ENCODE data around the gene ZBTB16.

Gene ZBTB16

DNA sequence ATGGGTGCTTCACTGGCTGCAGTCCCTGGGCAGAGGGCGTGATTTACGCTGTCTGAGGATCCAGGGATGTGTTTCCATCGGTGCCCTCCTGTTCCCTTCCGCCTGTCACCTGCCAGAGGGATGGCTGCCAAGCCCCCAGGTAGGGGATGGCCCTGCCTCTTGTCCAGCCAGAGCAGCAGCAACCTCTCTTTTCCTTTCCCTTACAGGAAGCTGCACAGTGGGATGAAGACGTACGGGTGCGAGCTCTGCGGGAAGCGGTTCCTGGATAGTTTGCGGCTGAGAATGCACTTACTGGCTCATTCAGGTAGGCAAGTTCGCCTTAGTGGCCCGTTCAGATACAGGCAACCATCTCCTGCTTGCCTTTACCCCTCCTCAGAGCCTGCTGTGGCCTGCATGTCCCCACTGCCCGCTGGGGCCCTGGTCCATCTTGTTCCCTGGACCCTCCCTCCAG, 96.6 kb downstream of the ZBTB16 start:
- DNase-seq, result no peak

DNA sequence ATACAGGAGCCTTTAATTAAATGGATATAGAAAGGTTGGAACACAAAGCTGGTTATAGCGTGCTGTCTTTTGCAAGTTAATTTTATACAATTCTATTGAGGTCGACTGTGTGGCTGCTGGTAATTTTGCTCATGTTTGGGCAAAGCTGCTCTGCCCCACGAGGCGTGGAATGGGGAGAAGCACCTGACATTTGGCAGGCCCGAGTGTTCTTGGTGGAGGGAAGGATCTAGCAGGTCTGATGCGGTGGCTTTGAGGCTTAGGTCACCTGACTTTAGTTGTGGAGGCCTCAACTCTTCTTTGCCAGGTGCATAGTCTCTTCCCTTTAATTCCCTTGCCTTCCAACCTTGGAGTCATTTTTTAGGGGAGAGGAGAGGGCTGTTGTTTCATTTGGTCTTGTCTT, 97.3 kb downstream of the ZBTB16 start:
- DNase-seq, result no peak

GRCh38 chr11:114157476-114158050, 98.1 kb downstream of the ZBTB16 start:
- no peak for DNase-seq

GRCh38 chr11:114158421-114158820, 98.9 kb downstream of the ZBTB16 start:
- DNase-seq, result no peak

GRCh38 chr11:114158886-114159285, 99.4 kb downstream of the ZBTB16 start:
- DNase-seq, result no peak

- DNase-seq, result no peak
These were observed 99.8 kb downstream of the ZBTB16 start for GRCh38 chr11:114159320-114159719.

GRCh38 chr11:114159802-114160632, 100.5 kb downstream of the ZBTB16 start:
- DNase-seq, result peak; percentile 96 to 97

- no peak for DNase-seq
These were observed 101.4 kb downstream of the ZBTB16 start for GRCh38 chr11:114160894-114161293.

GRCh38 chr11:114161486-114162250, 102.2 kb downstream of the ZBTB16 start:
- DNase-seq, result no peak

DNA sequence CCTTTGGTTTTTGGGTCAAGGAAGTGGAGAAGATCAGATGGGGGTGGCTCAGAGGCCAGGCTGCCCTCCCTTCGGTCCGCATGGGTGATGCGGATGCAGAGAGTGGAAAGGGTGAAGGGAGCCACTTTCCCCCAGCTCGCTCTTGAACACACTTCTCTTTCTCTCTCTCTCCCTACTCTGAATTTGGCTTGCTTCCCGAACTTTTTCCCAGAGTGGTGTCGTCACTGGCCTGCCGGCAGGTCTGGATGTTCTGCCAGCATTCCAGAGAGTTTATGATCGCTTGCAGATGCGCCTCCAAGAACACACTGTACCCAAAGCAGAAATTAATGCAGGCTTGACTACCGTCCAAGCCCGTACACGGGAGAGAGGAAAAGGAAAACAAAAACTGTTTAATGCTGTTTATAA, 103.2 kb downstream of the ZBTB16 start:
- DNase-seq, result no peak

DNA sequence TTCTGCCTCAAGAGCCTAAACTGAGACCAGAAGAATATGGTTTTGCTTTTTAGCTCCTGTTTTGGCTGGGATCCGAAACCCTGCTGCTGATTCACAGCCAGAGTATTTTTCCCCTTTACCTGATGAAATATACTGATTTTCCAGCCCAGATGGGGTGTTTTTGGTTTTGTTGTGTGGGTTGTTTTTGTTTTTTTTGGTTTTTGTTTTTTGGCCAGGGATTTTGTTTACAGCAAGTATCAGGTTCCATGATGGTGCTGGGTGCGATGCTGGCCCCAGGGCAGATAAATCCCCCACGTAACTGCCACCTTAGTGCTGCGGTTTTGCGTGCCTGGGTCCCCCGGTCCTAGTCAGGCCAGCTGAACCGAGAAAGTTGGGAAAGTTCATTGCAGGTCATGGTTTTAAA, 103.7 kb downstream of the ZBTB16 start:
- DNase-seq, result no peak

- DNase-seq, result no peak
These were observed 104.4 kb downstream of the ZBTB16 start for GRCh38 chr11:114163830-114164401.

GRCh38 chr11:114164546-114164945, 105.0 kb downstream of the ZBTB16 start:
- DNase-seq, result no peak

DNA sequence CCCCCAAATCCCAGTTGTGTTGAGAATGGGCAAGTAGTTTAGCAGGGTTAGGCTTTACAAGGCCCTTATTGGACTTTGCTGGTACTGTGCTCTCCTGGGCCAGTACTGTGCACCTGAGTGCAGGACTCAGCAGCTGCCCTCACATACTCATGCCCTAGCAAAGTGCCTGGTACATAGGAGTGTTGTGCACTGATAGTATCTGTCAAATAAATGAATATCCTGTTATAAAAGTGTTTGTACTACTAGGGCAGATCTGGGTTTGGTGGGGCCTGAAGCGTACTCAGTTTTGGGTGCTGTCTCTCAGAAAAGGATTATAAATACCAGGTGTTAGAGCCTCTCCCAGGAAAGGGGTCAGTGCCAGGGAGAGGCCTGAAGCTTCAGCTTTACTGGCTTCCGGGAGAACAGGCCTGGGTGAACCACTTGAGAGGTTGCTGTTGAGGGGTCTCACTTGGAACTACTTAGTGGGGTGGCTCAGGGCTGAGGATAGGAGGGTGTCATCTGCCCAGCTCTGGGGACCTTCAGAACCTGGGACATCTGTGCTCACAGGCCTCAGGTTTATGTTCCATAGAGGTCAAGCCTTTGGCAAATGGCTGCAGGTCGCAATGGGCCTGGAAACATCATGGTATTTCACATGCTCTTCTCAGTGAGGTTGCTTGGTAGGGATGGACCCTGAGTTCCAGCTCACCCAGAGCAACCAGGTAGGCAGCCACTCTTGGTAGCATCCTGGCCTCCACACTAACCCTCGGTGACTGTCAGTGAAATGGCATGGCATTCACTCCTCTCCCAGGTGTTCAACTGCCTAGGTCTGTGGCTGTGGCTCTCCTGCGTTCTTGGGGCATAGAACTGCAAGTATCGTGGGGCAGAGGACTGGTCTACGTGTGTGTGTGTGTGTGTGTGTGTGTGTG, 106.1 kb downstream of the ZBTB16 start:
- no peak for DNase-seq

GRCh38 chr11:114166362-114166761, 106.9 kb downstream of the ZBTB16 start:
- no peak for DNase-seq

GRCh38 chr11:114166897-114167323, 107.4 kb downstream of the ZBTB16 start:
- DNase-seq, result peak in 1 of 2 donors; percentile 59

GRCh38 chr11:114167355-114167754, 107.8 kb downstream of the ZBTB16 start:
- DNase-seq, result no peak

GRCh38 chr11:114167771-114168448, 108.4 kb downstream of the ZBTB16 start:
- no peak for DNase-seq

DNA sequence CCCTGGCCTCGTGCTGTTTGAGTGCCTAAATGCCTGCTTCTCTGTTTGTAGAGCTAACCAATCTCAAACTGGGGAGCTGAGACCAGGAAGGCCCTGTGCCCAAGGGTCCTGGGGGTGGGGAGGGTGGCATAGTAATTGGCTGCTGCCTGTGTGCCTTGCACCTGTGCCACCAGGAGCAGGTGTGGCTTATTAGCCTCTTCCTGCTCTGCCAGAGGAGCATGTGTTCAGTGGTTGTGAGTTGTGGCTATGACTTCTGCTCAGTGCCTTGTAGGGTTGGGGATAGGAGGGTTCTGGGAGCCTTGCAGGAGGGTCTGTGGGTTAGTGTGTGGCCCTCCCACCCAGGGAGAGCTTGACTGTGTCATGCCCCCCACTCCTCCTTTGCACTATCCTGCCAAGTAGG, 109.2 kb downstream of the ZBTB16 start:
- DNase-seq, result no peak

DNA sequence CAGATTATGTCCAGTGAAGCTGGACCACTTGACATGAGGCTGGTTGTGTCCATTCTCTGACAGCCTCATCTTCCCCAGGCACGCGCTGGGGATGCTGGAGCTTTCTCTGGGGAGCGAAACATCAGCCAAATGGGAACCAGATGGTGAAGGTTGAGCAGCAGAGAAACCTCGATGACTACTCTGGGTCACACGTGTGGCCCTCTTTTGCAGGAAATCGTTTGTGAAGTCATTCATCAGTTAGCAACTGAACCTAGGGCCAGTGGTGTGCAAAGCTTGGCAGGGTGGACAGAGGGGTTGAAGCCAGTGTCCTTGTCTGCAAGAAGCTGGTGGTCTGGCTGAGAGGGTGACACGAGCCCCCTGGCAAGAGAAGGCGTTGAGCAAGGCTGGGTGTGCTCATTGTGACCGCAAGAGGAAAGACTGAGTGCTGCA, 109.8 kb downstream of the ZBTB16 start:
- no peak for DNase-seq

- DNase-seq, result no peak
These were observed 110.3 kb downstream of the ZBTB16 start for GRCh38 chr11:114169821-114170220.

- DNase-seq, result no peak
These were observed 110.7 kb downstream of the ZBTB16 start for GRCh38 chr11:114170226-114170625.
